Stimulated activated CD8-positive, alpha-beta memory T cell treated with anti-CD3 and anti-CD28 coated beads, Interleukin-7, amount 100 ng/mL, for 24 hours (primary cell): ENCODE measurements around the gene CD96.
"Not testable (repeated sequence)": the region's sequence is repeated elsewhere in the genome, so short reads cannot be mapped to it uniquely, and the experiment has no call there.

ENCODE experiments used
- DNase-seq: peaks from one replicate; pipeline ENCODE4 v3.0.0-alpha.2; 2020; ENCODE audit warnings: low read depth

Gene CD96, protein sequence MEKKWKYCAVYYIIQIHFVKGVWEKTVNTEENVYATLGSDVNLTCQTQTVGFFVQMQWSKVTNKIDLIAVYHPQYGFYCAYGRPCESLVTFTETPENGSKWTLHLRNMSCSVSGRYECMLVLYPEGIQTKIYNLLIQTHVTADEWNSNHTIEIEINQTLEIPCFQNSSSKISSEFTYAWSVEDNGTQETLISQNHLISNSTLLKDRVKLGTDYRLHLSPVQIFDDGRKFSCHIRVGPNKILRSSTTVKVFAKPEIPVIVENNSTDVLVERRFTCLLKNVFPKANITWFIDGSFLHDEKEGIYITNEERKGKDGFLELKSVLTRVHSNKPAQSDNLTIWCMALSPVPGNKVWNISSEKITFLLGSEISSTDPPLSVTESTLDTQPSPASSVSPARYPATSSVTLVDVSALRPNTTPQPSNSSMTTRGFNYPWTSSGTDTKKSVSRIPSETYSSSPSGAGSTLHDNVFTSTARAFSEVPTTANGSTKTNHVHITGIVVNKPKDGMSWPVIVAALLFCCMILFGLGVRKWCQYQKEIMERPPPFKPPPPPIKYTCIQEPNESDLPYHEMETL

GRCh38 chr3:111541911-111542483, at the start of gene CD96:
Gene CD96, plus strand, starts transcription at chr3:111542197. Its CDS starts 52 bp downstream, at chr3:111542249.
- DNase-seq, result peak; percentile 25

DNA sequence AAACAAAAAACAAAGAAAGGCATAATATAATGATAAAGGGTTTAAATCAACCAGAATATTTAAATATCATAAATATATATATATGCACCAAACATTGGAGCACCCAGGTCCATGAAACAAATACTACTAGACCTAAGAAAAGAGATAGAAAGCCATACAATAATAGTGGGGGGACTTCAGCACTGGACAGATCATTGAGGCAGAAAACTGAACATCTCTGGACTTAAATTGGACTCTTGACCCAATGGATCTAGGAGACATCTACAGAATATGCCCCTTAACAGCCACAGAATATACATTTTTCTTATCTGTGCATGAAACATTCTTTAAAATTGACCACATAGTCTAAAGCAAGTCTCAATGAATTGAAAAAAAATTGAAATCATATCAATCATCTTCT, 48.7 kb upstream of the CD96 start:
- no peak for DNase-seq

DNA sequence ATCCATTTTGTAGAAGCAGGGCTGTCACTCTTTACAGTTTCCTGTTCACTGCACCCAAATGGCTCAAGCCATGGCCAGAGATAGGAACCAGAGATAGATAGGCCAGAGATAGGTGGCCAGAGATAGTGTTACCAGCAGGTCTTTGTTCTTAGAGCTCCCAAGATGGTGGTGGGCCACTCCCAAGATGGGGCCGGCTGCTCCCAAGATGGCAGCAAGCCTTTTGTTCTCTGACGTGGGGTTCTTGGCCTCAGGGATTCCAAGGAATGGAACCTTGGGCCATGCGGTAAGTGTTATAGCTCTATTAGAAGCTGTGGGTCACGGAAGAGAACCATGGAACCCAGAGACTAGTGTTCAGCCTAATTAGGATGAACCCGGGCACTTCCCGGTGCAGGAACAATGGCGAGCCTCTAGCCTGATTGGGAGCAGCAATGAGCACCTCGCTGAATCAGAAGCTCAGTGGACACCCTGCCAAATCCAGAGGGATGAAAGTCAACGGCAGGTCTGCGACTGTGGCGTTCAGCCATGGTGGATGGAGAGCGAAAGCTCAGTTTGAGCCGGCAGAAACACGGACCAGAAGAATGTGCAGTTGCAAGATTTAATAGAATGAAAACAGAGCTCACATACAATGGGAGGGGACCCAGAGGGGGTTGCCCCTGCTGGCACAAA, 45.0 kb upstream of the CD96 start:
- DNase-seq, result no peak

DNA sequence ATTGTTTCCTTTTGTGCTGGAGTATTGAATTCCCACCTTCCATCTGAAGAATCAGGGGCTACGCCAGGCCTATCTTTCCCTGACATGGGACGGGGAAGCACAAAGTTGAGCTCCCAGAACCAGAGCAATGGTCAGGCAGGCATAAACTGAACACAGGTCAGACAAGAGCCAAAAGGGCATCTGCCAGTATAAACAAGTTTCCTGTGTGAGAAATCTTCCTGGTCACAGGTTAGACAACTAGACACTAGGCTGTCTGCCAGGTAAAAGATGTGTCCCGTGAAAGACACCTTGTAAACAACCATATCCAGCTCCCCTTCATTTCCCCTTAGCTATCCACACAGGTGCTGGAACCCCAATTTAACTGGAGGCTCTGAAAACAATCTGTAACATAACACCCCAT, 44.0 kb upstream of the CD96 start:
- DNase-seq, result no peak

DNA sequence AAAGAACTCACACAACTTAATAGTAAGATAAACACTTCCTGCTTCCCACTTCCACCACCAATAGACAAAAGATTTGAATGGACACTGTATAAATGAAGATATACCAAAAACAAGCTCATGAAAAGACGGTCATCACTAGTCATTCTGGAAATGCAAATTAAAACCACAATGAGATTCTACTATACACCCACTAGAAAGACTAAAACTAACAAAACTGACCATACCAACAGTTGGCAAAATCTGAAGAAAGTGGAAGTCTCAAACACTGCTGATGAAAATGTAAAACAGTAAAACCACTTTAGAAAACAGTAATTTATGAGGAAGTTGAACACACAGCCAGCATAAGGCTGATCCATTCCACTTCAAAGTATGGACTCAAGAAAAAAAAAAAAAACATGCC, 35.6 kb upstream of the CD96 start:
- DNase-seq, result no peak

DNA sequence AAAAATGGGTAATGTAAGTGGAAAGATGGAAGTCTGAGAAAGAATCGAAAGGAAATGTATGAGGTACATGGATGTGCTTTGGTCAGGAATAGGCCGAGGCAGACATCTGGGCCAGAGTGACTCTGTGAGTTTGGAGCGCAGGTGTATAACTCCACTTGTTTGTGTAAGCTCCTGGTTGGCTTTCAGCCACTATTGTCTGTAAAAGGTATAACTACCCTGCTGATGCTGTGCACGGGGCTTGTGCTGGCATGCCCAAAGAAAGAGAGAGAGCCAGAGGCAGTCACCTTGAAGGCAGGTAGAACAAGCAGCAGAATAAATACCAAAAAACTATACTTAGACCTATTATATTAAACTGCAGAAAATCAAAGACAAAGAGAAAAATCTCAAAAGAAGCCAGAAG, 32.7 kb upstream of the CD96 start:
- DNase-seq, result no peak

GRCh38 chr3:111517801-111518200, 24.2 kb upstream of the CD96 start:
- DNase-seq, result no peak

- no peak for DNase-seq
These were observed 22.7 kb upstream of the CD96 start for GRCh38 chr3:111519178-111519855.

GRCh38 chr3:111521891-111522290, 20.1 kb upstream of the CD96 start:
- DNase-seq, result no peak

DNA sequence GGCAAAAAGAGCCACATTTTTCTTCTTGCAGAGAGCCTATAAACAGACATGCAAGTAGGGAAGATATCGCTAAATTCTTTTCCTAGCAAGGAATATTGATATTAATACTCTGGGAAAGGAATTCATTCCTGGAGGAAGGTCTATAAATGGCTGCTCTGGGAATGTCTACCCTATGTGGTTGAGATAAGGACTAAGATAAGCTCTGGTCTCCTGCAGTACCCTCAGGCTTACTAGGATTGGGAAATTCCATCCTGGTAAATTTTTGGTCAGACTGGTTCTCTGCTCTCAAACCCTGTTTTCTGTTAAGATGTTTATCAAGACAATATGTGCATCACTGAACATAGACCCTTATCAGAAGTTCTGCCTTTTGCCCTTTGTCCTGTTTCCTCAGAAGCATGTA, 17.5 kb upstream of the CD96 start:
- DNase-seq, result not testable (repeated sequence)

- no peak for DNase-seq
These were observed 10.6 kb upstream of the CD96 start for GRCh38 chr3:111531446-111531845.

GRCh38 chr3:111534701-111535100, 7.3 kb upstream of the CD96 start:
- DNase-seq, result no peak

GRCh38 chr3:111538111-111538510, 3.9 kb upstream of the CD96 start:
- no peak for DNase-seq

GRCh38 chr3:111538681-111539083, 3.3 kb upstream of the CD96 start:
- no peak for DNase-seq

GRCh38 chr3:111539351-111540331, 2.4 kb upstream of the CD96 start:
- DNase-seq, result peak; percentile 30

GRCh38 chr3:111541391-111541790, 606 bp upstream of the CD96 start:
- DNase-seq, result no peak

- no peak for DNase-seq
These were observed 759 bp downstream of the CD96 start for GRCh38 chr3:111542611-111543300.

DNA sequence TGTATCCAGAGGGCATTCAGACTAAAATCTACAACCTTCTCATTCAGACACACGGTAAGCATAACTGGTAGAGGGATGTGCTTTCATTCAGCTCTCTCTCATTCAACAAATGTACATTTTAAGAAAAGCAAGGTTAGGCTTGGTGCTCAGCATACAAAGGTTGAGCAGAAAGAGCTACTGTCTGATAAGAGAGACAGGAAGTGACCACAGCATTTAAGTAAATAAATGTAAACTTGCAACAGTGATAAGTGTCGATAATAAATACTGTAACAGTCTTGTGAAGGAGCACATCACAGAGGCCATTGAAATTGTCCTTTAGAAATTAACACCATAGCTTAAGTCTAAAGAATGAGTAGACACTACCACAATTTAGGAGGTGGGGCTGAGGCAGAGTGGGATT, 3.4 kb downstream of the CD96 start:
- DNase-seq, result no peak

- DNase-seq, result no peak
These were observed 5.6 kb downstream of the CD96 start for GRCh38 chr3:111547631-111548030.

DNA sequence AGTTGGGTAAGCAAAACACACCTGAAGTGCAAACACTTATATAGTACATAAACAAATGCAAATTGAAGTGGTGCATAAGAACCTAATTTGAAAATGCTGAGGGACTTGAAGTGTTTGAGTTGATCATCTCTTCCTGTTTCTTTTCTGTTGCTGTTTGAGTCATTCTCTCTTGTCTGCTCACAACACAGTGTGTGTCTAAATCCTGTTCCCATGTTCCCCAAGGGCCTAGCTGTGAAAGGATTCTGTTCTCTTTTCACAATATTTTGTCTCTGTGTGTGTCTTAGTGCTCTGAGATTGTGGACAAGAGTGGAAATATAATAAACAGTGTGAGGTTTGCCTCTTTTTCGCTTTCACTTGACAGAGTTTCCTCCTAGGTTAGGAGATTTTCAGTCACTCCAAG, 6.1 kb downstream of the CD96 start:
- DNase-seq, result no peak

- DNase-seq, result no peak
These were observed 6.8 kb downstream of the CD96 start for GRCh38 chr3:111548756-111549155.
